Neural cell (in vitro differentiated cells): ENCODE data around the gene TNKS1BP1. TPM values are rescaled to one million over a fixed set of nuclear protein-coding genes. Genes with fewer than 3 reads are reported as not detected.
A peak's percentile ranks its signal among the peaks of the same experiment; 100 is the strongest.

Experiments used
- H2AFZ ChIP-seq: fragments of 200-600, 300-800 bp; sonication (generic), shearing (Covaris generic); 2 replicates; pipeline ENCODE4 v1.6.0; 2014; ENCODE audit warnings: low read depth, mild to moderate bottlenecking, antibody characterized with exemption, low read length, moderate library complexity
- H3F3A ChIP-seq: fragments of 200-600 bp; shearing (Covaris generic); 2 replicates; pipeline ENCODE4 v1.6.1; 2016; ENCODE audit warnings: mild to moderate bottlenecking, moderate library complexity, mixed read lengths, antibody characterized with exemption, low read length; ENCODE audit not compliant: insufficient read depth, poor library complexity, severe bottlenecking
- H3K27ac ChIP-seq: fragments of 200-600, 300-800 bp; sonication (generic), shearing (Covaris generic); 2 replicates; pipeline ENCODE4 v1.5.1; 2014; ENCODE audit warnings: mild to moderate bottlenecking, low read length, moderate library complexity
- H3K27me3 ChIP-seq: fragments of 300-800, 200-600 bp; sonication (generic), shearing (Covaris generic); 2 replicates; pipeline ENCODE4 v1.6.0; 2014; ENCODE audit warnings: mild to moderate bottlenecking, low read depth, low read length, moderate library complexity; ENCODE audit not compliant: insufficient read depth
- H3K36me3 ChIP-seq: fragments of 300-800, 200-600 bp; sonication (generic), shearing (Covaris generic); 2 replicates; pipeline ENCODE4 v1.5.1; 2014; ENCODE audit warnings: mild to moderate bottlenecking, antibody characterized with exemption, low read length, moderate library complexity; ENCODE audit not compliant: insufficient read depth
- H3K4me2 ChIP-seq: fragments of 300-800, 200-600 bp; sonication (generic), shearing (Covaris generic); 2 replicates; pipeline ENCODE4 v1.6.0; 2014; ENCODE audit warnings: mild to moderate bottlenecking, low read length
- H3K4me3 ChIP-seq: fragments of 300-800, 200-600 bp; sonication (generic), shearing (Covaris generic); 2 replicates; pipeline ENCODE4 v1.5.1; 2014; ENCODE audit warnings: mild to moderate bottlenecking, low read length, moderate library complexity
- H3K79me2 ChIP-seq: fragments of 200-600 bp; shearing (Covaris generic); replicated peaks from 2 replicates; pipeline ENCODE4 v1.6.0; 2014; ENCODE audit warnings: mild to moderate bottlenecking, low read length, moderate library complexity; ENCODE audit not compliant: insufficient read depth
- H3K9ac ChIP-seq: fragments of 300-800, 200-600 bp; sonication (generic), shearing (Covaris generic); 2 replicates; pipeline ENCODE4 v1.6.1; 2016; ENCODE audit warnings: mild to moderate bottlenecking, low read length, mixed read lengths
- H3K9me2 ChIP-seq: fragments of 200-600 bp; shearing (Covaris generic); 2 replicates; pipeline ENCODE4 v1.6.1; 2016; ENCODE audit warnings: mild to moderate bottlenecking, low read length, mixed read lengths; ENCODE audit not compliant: insufficient read depth
- H3K9me3 ChIP-seq: fragments of 200-600, 300-800 bp; sonication (generic), shearing (Covaris generic); 2 replicates; pipeline ENCODE4 v1.6.1; 2016; ENCODE audit warnings: mild to moderate bottlenecking, mixed run types, low read length, moderate library complexity, mixed read lengths
- H4K20me1 ChIP-seq: fragments of 200-600 bp; shearing (Covaris generic); 2 replicates; pipeline ENCODE4 v1.6.1; 2016; ENCODE audit warnings: mild to moderate bottlenecking, mixed run types; ENCODE audit not compliant: insufficient read depth
- EP300 ChIP-seq: fragments of 450-650 bp; conservative IDR thresholded peaks from 2 replicates; pipeline ENCODE4 v1.6.1; 2014; ENCODE audit warnings: antibody characterized with exemption, mild to moderate bottlenecking, moderate library complexity; ENCODE audit not compliant: poor library complexity, severe bottlenecking
- EZH2 ChIP-seq: fragments of 200-600, 300-800 bp; shearing (Covaris generic), sonication (generic); IDR thresholded peaks from 2 replicates; pipeline ENCODE4 v1.6.1; 2014; ENCODE audit warnings: antibody characterized with exemption, low read length, borderline replicate concordance, mild to moderate bottlenecking; ENCODE audit not compliant: insufficient read depth, poor library complexity, severe bottlenecking
- MXI1 ChIP-seq: fragments of 450-650 bp; conservative IDR thresholded peaks from 2 replicates; pipeline ENCODE4 v1.6.1; 2014; ENCODE audit warnings: antibody characterized with exemption, mild to moderate bottlenecking; ENCODE audit not compliant: poor library complexity, severe bottlenecking
- POLR2AphosphoS5 ChIP-seq: IDR thresholded peaks from 2 replicates; pipeline ENCODE4 v1.6.1; 2012
- RAD21 ChIP-seq: fragments of 450-650 bp; conservative IDR thresholded peaks from 2 replicates; pipeline ENCODE4 v1.6.1; 2014; ENCODE audit warnings: antibody characterized with exemption, mild to moderate bottlenecking, moderate library complexity
- REST ChIP-seq: IDR thresholded peaks from 2 replicates; pipeline ENCODE4 v1.6.1; 2012; ENCODE audit warnings: borderline replicate concordance
- SMC3 ChIP-seq: fragments of 450-650 bp; conservative IDR thresholded peaks from 2 replicates; pipeline ENCODE4 v1.6.1; 2014; ENCODE audit warnings: antibody characterized with exemption, mild to moderate bottlenecking, moderate library complexity; ENCODE audit not compliant: poor library complexity
- TAF1 ChIP-seq: IDR thresholded peaks from 2 replicates; pipeline ENCODE4 v1.6.1; 2012; ENCODE audit warnings: low read depth
- polyA plus RNA-seq: library from polyadenylated mRNA; depleted of rRNA; stranded (reverse); fragments of >200 nt; gene quantifications from 2 replicates; pipeline ENCODE4 v1.2.3, GENCODE V29; 2014
- TF ChIP-seq, protein P1 (sequence below): fragments of 450-650 bp; IDR thresholded peaks from 2 replicates; pipeline ENCODE4 v1.5.1; 2014; ENCODE audit warnings: antibody characterized with exemption, mild to moderate bottlenecking, moderate library complexity; ENCODE audit not compliant: poor library complexity, severe bottlenecking

TNKS1BP1 gene
- polyA plus RNA-seq, 1 donor from 2014 or later: 8.9 TPM

- Histone ChIP-seq H4K20me1 (no peaks in the 10 kb centered on the region), H2AFZ (no peak overlapping the region), H3K9me3 (no peaks in the 10 kb centered on the region), H3K9me2 (no peaks in the 10 kb centered on the region), H3F3A (no peaks in the 10 kb centered on the region), H3K36me3 (no peaks in the 10 kb centered on the region), H3K27ac (no peak overlapping the region), H3K79me2 (no peaks in the 10 kb centered on the region), H3K4me3 (no peak overlapping the region), H3K9ac (peak overlapping the region; percentile 27), H3K27me3 (no peaks in the 10 kb centered on the region), H3K4me2 (no peak overlapping the region)
- TF ChIP-seq MXI1 (no peak), EZH2 (no peak), REST (no peak), EP300 (no peak), TAF1 (no peak), SMC3 (no peak), RAD21 (no peak), POLR2AphosphoS5 (no peak)
- TF ChIP-seq, protein P1, sequence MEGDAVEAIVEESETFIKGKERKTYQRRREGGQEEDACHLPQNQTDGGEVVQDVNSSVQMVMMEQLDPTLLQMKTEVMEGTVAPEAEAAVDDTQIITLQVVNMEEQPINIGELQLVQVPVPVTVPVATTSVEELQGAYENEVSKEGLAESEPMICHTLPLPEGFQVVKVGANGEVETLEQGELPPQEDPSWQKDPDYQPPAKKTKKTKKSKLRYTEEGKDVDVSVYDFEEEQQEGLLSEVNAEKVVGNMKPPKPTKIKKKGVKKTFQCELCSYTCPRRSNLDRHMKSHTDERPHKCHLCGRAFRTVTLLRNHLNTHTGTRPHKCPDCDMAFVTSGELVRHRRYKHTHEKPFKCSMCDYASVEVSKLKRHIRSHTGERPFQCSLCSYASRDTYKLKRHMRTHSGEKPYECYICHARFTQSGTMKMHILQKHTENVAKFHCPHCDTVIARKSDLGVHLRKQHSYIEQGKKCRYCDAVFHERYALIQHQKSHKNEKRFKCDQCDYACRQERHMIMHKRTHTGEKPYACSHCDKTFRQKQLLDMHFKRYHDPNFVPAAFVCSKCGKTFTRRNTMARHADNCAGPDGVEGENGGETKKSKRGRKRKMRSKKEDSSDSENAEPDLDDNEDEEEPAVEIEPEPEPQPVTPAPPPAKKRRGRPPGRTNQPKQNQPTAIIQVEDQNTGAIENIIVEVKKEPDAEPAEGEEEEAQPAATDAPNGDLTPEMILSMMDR: no peak
Measured at GRCh38 chr11:57343825-57344224, 19.1 kb upstream of the TNKS1BP1 start.

DNA sequence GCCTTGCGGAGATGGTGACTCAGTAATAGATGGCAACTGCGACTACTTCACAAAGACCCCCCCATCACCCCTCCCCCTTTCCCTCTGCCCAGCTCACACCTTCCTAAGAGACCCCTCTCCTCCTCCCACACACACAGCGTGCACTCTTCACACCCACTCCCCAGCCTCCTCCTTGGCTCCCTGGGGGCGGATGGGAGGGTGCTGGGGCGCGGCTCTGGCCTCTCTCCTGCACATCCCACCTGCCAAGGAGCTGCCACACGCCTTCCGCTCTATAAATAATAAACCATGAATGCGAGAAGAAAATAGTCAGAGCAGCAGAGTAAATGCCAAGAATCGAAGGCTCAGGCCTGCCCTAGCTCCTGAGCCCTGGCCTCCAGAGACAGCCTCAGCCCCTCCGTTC lies 17.9 kb upstream of the TNKS1BP1 start:
- H3K36me3 ChIP-seq: no peaks in the 10 kb centered on the region
- no peak overlapping the region for H3K9ac ChIP-seq
- H4K20me1 ChIP-seq: no peaks in the 10 kb centered on the region
- H3K27me3 ChIP-seq: no peaks in the 10 kb centered on the region
- H3K27ac ChIP-seq: no peak overlapping the region
- no peaks in the 10 kb centered on the region for H3K9me2 ChIP-seq
- H3F3A ChIP-seq: no peaks in the 10 kb centered on the region
- no peaks in the 10 kb centered on the region for H3K9me3 ChIP-seq
- H3K79me2 ChIP-seq: no peaks in the 10 kb centered on the region
- TF ChIP-seq SMC3 (no peak), REST (no peak), EZH2 (no peak), TAF1 (no peak), POLR2AphosphoS5 (no peak), MXI1 (no peak)
- TF ChIP-seq, protein P1: no peak
- no peak overlapping the region for H2AFZ ChIP-seq
- no peak overlapping the region for H3K4me3 ChIP-seq
- H3K4me2 ChIP-seq: no peak overlapping the region
